ENCODE measurements around the gene MYOCOS.

DNA sequence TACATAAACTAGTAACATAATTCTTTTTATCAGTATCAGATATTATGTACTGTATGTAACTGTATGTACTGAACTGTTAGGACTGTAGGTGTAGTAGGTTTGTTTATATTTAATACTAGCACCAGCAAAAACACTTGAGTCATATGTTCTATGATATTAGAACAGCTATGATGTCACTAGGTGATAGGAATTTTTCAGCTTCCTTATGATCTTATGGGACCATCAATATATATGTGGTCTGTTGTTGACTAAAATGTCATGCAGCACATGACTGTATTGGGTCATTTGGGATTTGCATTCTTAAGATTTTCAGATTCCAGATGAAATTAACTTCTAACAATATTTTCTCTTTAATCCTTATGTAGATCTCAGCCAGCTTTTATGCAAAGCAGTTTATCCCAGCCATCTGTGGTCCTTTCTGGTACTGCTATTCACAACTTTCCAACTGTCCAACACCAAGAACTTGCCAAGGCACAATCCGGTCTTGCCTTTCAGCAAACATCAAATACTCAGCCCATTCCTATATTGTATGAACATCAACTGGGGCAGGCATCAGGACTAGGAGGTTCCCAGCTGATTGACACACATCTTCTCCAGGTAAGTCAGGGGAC is 38.3 kb upstream of the MYOCOS start:
- TF ChIP-seq, protein P1, sequence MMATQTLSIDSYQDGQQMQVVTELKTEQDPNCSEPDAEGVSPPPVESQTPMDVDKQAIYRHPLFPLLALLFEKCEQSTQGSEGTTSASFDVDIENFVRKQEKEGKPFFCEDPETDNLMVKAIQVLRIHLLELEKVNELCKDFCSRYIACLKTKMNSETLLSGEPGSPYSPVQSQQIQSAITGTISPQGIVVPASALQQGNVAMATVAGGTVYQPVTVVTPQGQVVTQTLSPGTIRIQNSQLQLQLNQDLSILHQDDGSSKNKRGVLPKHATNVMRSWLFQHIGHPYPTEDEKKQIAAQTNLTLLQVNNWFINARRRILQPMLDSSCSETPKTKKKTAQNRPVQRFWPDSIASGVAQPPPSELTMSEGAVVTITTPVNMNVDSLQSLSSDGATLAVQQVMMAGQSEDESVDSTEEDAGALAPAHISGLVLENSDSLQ (IDR thresholded peaks at IDR 0.05): no peak
- TF ChIP-seq FOXK2 (IDR thresholded peaks at IDR 0.05) (no peak), CTBP1 (IDR thresholded peaks at IDR 0.05; ENCODE audit: borderline replicate concordance) (no peak), L3MBTL2 (conservative IDR thresholded peaks at IDR 0.05) (no peak), BHLHE40 (IDR thresholded peaks at IDR 0.05; ENCODE audit: borderline replicate concordance) (no peak), ARNT (IDR thresholded peaks at IDR 0.05) (no peak), ELF4 (IDR thresholded peaks at IDR 0.05) (no peak), FOXM1 (IDR thresholded peaks at IDR 0.05; ENCODE audit: borderline replicate concordance) (no peak)

Data from HEK293T (cell line).